DOHH2 (cell line): ENCODE measurements around the gene DEDD2.

ENCODE experiments used
- EZH2phosphoT487 ChIP-seq: fragments of 200-600 bp; sonication (generic); IDR thresholded peaks from 2 replicates; pipeline ENCODE4 v1.6.1; 2017; ENCODE audit warnings: borderline replicate concordance, mild to moderate bottlenecking, antibody characterized with exemption, low read length, moderate library complexity, mixed read lengths
- TF ChIP-seq, protein P1 (sequence below): fragments of 200-600 bp; sonication (generic); IDR thresholded peaks from one replicate; pipeline ENCODE4 v1.5.1; 2014; ENCODE audit warnings: antibody characterized with exemption, mild to moderate bottlenecking, low read depth, low read length; ENCODE audit not compliant: poor library complexity, severe bottlenecking

DNA sequence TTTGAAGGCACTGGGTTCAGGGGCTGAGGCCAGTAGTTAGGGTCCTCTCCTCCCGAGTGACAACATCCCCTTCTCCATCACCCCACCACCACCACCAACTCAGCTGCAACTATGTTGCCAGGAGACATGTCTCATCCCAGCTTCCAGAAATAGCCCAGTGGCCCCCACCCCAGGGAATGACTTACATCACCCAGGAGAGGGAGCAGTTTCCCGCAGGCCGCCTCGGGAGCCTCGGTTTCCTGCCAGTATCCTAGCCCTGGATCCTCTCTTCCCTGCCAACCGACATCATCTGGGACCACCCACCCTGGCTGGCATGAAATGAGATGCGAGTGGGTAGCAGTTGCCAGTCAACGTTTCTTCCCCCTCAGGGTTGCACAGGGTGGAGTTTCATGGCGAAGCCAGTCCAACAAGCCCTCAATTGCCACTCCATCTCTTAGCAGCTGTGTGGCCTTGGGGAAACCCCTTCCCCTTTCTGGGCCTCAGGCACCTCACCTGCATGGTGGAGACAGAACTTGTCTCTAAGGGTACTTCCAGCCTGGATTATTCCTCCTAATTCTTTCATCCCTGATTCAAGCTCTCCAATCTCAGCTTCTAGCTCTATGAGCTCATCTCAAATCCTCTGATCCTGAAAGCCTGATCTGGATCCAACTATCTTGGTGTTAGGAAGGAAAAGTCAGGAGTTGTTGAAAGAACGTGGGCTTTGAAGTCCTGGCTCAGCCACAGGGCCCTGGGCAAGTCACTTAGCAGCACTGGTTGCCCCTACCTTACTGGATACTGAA is 28.9 kb upstream of the DEDD2 start:
- TF ChIP-seq, protein P1, sequence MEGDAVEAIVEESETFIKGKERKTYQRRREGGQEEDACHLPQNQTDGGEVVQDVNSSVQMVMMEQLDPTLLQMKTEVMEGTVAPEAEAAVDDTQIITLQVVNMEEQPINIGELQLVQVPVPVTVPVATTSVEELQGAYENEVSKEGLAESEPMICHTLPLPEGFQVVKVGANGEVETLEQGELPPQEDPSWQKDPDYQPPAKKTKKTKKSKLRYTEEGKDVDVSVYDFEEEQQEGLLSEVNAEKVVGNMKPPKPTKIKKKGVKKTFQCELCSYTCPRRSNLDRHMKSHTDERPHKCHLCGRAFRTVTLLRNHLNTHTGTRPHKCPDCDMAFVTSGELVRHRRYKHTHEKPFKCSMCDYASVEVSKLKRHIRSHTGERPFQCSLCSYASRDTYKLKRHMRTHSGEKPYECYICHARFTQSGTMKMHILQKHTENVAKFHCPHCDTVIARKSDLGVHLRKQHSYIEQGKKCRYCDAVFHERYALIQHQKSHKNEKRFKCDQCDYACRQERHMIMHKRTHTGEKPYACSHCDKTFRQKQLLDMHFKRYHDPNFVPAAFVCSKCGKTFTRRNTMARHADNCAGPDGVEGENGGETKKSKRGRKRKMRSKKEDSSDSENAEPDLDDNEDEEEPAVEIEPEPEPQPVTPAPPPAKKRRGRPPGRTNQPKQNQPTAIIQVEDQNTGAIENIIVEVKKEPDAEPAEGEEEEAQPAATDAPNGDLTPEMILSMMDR = no peak
- TF ChIP-seq EZH2phosphoT487 = no peak
